Dedifferentiated amniotic fluid mesenchymal stem cell (primary cell): ENCODE results near the gene TMEM45A.
A peak's percentile ranks its signal among the peaks of the same experiment; 100 is the strongest.

Experiments
- DNase-seq: peaks from one replicate; pipeline ENCODE4 v3.0.0-alpha.2; 2016; ENCODE audit errors: extremely low spot score

Gene TMEM45A

DNA sequence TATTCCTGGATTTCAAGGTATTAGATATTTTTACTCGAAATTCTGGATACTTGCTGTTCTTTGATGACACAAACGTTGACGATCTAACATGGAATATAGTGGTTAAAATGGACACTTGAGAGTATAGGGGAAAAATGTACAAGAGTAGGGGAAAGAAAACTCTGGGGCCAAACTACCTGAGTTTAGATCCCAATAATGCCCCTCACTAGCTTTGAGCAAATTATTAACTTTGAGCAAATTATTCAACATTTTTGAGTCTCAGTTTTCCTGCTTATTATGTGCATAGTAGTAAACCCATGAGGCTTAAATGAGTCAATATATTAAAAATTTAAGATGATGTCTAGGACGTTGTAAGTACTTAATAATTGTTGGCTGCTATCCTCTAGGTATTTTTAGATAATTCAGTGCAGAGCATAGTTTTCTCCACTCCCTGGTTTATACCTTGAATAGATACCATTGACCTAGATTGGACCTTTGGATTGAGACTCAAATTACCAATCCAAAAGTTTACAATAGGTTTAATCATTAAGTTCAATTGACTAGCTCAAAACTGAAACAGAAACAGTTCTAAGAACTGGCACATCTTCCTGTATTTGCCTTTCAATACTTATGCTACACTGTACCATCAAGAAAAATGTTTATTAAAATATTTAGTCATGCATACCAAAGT lies 121.4 kb downstream of the TMEM45A start:
- peak; percentile 4 for DNase-seq

DNA sequence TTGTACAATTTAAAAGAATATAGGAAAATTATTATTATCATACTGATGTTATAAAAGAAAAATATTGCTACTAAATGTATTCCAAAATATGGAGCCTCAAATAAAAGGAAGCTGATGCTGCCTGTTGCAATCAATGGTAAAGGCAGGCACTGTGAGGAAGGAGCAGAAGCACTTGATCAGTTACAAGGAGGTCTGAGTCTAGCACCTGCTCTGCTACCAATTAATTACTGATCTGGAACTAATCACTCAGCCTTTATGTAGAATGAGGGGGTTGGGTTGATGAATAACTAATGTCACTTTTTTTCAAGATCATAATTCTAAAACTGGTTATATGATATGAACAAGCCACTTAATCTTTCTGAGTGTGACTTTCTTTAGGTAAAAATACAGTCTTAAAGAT lies 122.5 kb downstream of the TMEM45A start:
- no peak for DNase-seq

DNA sequence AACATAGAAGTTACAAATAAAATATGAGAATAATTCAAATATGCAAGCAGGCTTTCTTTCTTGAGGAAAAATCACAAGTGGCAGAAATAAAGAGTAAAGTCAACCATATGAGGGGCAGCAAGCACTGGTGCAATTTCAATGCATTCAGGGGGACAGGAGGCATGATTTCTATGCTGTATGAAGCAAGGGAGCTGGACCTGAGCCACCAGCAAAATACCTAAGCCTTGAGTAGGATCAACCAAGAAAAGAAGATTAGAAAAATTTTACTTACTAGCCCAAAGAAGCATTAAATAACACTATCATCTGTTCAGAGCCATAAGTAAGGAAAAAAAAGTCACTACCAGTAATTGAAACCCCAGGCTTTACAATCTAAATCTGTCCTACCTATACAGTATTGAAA lies 123.3 kb downstream of the TMEM45A start:
- DNase-seq, result no peak

DNA sequence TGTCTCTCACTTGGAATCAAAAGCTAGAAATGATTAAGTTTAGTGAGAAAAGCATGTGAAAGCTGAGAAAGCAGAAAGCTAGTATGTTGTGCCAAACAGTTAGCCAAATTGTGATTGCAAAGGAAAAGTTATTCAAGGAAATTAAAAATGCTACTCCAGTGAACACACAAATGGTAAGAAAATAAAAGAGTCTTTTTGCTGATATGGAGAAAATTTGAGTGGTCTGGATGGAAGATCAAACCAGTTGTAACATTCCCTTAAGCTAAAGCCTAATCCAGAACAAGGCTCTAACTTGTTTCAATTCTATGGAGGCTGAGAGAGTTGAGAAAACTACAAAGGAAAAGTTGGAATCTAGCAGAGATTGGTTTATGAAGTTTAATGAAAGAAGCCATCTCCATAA lies 128.8 kb downstream of the TMEM45A start:
- no peak for DNase-seq
